GM12875 (cell line): ENCODE data around the gene EZR.
"Not testable (repeated sequence)": the region's sequence is repeated elsewhere in the genome, so short reads cannot be mapped to it uniquely, and the experiment has no call there.

Experiments used
- H3K4me3 ChIP-seq: one replicate; pipeline ENCODE4 v1.5.1; 2011; ENCODE audit warnings: low read depth, low read length, control low read depth
- TF ChIP-seq, protein P1 (sequence below): IDR thresholded peaks from 2 replicates; pipeline ENCODE4 v1.5.1; 2011; ENCODE audit warnings: low read depth, mild to moderate bottlenecking, control low read depth, inconsistent platforms, low read length, moderate library complexity, borderline replicate concordance; ENCODE audit not compliant: insufficient read depth

The EZR gene

DNA sequence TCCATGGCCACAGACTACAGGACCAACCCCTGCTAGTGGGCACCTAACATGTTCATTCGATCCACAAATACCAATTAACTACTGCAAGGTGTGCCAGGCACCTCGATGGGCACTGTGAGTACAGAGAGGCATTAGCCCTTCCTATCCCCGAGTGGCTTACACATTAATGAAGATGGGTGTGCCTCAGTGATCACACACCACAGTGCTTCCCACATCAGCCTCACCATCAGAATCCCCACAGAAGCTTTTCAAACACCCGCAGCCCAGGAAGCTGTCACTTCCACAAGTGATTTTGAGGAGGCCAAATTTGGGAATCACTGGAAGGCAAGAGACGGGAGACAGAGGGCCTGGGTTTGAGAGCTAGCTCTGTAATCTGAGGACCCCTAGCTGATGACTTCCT is 23.7 kb downstream of the EZR start:
- TF ChIP-seq, protein P1, sequence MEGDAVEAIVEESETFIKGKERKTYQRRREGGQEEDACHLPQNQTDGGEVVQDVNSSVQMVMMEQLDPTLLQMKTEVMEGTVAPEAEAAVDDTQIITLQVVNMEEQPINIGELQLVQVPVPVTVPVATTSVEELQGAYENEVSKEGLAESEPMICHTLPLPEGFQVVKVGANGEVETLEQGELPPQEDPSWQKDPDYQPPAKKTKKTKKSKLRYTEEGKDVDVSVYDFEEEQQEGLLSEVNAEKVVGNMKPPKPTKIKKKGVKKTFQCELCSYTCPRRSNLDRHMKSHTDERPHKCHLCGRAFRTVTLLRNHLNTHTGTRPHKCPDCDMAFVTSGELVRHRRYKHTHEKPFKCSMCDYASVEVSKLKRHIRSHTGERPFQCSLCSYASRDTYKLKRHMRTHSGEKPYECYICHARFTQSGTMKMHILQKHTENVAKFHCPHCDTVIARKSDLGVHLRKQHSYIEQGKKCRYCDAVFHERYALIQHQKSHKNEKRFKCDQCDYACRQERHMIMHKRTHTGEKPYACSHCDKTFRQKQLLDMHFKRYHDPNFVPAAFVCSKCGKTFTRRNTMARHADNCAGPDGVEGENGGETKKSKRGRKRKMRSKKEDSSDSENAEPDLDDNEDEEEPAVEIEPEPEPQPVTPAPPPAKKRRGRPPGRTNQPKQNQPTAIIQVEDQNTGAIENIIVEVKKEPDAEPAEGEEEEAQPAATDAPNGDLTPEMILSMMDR, result no peak
- H3K4me3 ChIP-seq, result no peak overlapping the region

DNA sequence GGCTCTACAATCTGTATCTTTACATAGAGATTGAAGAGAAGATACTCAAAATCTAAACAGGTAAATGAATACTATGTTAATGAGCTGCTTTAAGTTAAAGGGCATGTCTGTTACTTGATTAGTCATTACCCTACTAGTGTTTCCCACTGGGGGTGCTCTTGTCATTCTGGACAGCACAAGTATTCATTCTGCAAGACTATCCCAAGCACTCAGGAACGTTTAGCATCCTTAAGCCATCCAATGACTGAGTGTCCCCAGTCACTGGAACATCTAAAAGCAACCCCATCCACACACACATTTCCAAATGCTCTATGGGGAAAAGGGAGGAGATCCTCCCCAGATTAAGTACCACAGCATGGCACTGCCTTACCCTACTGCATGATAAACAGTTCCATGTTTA is 25.7 kb downstream of the EZR start:
- no peak overlapping the region for H3K4me3 ChIP-seq
- TF ChIP-seq, protein P1, result peak; percentile 55; the same call in 1 of the 2 replicates

DNA sequence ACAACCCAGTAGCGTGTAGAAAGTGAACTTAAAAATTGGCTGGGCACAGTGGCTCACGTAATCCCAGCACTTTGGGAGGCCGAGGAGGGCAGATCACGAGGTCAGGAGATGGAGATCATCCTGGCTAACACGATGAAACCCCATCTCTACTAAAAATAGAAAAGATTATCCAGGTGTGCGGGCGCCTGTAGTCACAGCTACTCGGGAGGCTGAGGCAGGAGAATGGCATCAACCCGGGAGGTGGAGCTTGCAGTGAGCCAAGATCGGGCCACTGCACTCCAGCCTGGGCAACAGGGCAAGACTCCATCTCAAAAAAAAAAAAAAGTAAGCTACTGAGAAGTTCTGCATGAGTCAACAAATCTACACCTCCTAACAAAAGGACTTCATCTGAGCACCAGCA is 26.7 kb downstream of the EZR start:
- not testable (repeated sequence) for H3K4me3 ChIP-seq

DNA sequence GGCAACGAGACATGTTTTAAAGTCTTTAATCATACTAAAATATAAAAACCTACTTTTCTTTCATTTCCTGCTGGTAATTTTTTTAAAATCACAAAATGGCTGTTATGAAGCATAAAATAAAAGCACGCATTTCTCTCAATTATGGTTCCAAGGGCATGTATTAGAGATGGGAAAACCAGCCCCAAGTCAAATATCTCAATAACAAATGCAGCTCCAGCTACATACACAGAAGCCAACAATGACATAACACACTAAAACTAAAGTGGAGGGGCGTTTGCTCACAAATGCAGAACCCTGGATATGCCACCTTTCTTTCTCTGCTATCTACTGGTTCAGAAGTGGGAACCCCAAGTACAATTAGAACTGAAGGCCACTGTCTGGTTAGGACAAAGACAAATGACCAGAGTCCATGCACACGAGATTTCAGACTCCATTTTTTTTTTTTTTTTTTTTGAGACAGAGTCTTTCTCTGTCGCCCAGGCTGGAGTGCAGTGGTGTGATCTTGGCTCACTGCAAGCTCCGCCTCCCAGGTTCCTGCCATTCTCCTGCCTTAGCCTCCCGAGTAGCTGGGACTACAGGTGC is 27.8 kb downstream of the EZR start:
- no peak overlapping the region for H3K4me3 ChIP-seq
- TF ChIP-seq, protein P1, result no peak

DNA sequence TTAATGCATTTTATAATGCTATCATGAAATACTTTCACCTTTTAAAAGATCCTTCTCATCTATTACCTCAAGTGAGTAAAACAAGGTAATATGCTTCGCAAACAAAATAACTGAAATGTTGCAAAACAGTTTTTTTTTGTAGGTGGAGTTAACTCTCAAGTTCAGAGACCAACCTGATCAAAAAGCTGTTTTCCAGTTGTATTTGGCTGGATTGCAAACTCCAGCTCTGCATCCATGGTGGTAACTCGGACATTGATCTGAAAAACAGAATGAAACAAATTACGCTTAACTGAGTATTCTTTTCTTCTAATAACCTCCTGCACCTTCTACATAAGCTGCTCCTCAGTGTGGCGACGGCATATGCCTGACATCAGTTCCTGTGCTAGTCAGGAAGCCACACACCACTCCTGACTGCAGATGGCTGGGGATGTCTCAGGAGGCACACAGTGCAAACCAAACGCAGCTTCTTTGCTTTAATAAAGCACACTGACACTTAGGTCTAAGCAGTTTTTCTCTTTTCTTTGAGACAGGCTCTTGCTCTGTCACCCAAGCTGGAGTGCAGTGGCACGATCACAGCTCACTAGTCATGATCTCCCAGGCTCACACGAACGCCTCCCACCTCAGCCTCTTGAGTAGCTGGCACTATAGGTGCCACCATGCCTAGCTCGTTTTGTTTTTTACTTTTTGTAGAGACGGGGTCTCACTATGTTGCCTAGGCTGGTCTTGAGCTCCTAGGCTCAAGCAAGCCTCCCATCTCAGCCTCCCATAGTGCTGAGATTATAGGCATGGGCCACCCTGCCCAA is 29.9 kb downstream of the EZR start:
- H3K4me3 ChIP-seq, result no peak overlapping the region
- TF ChIP-seq, protein P1, result no peak

DNA sequence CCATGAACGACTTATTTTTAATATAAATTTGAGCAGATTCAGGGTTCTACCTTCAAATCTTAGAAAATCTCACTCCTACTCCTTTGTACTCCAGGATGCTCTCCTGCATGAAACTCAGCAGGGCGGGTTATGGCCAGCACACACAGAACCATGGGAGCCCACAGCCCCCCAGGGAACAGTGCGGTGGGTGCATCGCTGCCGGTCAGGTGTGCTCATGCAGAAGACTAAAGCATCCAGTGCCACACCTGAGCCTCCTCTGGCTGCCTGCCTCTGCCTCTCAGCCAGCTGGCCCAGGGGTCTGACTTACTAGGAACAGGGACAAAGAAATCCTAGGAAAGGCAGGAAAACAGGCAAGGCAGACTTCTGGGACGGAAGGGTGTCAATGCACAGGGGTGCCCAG is 31.8 kb downstream of the EZR start:
- TF ChIP-seq, protein P1, result no peak
- H3K4me3 ChIP-seq, result no peak overlapping the region

DNA sequence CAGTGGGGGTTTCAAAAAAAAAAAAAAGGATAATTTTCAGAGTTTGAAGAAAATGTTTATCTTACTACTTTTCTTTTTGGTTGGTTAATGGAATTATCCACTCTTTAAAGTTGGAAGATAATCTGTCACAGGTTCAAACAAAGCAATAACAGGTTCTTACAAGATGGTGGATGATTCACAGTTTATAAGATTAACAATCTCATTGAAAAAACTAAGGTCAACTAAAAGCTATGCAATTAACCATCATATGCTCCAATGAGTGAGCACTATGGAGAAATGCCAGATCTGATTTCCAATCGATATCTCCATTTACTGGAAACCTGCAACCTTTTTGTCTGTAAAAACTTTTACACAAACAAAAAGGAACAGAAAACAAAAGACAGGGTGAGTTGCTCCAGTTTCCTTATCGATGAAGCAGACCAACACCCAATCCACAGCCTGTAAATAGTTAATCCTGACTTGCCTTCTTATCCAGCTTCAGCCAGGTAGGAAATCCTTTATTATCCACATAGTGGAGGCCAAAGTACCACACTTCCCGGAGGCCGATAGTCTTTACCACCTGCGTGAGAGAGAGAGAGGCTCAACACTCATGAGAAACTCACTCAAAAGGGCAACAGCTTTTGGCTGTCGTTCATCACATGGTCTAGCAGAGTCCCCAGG is 32.4 kb downstream of the EZR start:
- TF ChIP-seq, protein P1, result no peak
- no peak overlapping the region for H3K4me3 ChIP-seq
